ENCODE data around the gene SASH1. TPM values are rescaled to one million over a fixed set of nuclear protein-coding genes. Genes with fewer than 3 reads are reported as not detected.

The SASH1 gene
- total RNA-seq, 5 donors from 2014 or later (not counting 1 experiment from before 2014, with no cell fraction given), result 0.26 to 5.5 (median 0.95) TPM

GRCh38 chr6:148464319-148465010 lies 121.8 kb downstream of the SASH1 start:
- peak in 2 of 4 experiments; percentile 37 to 43 for ATAC-seq (replicated peaks in 1 of 4)
- POLR2A ChIA-PET, result no interaction called here
- Histone ChIP-seq H3K36me3 (ENCODE audit: control insufficient read depth in 2 of 2, extremely low read depth in 1 of 2, insufficient read depth in 1 of 2, low read length in 1 of 2) (no peaks in the 10 kb centered on the region), H3K27ac (ENCODE audit: low read length) (no peak overlapping the region), H3K4me3 (ENCODE audit: control insufficient read depth in 1 of 2, extremely low read depth in 1 of 2, low read length in 1 of 2) (no peak overlapping the region), H3K27me3 (replicated peaks in 1 of 2; ENCODE audit: control insufficient read depth in 2 of 2, extremely low read depth in 1 of 2, insufficient read depth in 2 of 2, low read length in 1 of 2) (peaks cover 0 to 9% of the 10 kb centered on the region in 2 experiments), H3K4me1 (ENCODE audit: control insufficient read depth in 1 of 2, extremely low read depth in 1 of 2, insufficient read depth in 2 of 2, low read length in 2 of 2) (no peaks in the 10 kb centered on the region), H3K9me3 (no peaks in the 10 kb centered on the region)
- Mint-ChIP-seq H3K4me1 (peaks cover 0 to 8% (median 0%) of the 10 kb centered on the region in 3 donors), H3K4me3 (no peak overlapping the region), H3K9me3 (no peaks in the 10 kb centered on the region), H3K36me3 (no peaks in the 10 kb centered on the region), H3K27ac (no peak overlapping the region), H3K27me3 (peaks cover 8 to 12% of the 10 kb centered on the region in 2 donors)
- WGBS (ENCODE audit: insufficient coverage), result 56% methylated on average over 1 of the region's 5 CpGs
- CTCF ChIA-PET, result interaction anchor here (0.6 to 0.9 kb wide), 5 partner anchors 21 to 1615 kb away, joined by 3 to 7 read pairs (median 4); partner anchors contain the start of gene ZC3H12D (in 1 of the 2)
- DNase-seq, result peak in 29 of 35 experiments; percentile 2 to 63 (median 27)

DNA sequence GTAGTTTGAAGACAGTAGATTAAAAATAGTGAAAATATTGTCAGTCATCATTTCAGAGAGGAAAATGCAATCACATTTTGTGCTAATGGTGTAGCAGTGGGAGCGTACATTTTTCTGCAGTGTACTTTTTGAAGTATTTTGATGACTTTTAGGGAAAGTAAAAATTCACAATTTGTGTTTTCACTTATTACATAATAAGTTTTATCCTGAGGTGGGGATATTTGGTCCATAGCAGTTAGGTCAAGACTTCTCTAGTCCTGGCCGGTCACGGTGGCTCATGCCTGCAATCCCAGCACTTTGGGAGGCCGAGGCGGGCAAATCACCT lies 122.3 kb downstream of the SASH1 start:
- H3K4me3 ChIP-seq (ENCODE audit: control insufficient read depth in 1 of 2, extremely low read depth in 1 of 2, low read length in 1 of 2), result no peak overlapping the region
- ChIA-PET CTCF (interaction anchor here in 1 of 2 donors (0.6 kb wide), 1 partner anchor 1020 kb away, joined by 4 read pairs; the partner anchor contains the start of gene ZC3H12D), POLR2A (no interaction called here)
- Mint-ChIP-seq H3K4me1 (peaks cover 0 to 8% (median 0%) of the 10 kb centered on the region in 3 donors), H3K4me3 (no peak overlapping the region), H3K9me3 (no peaks in the 10 kb centered on the region), H3K36me3 (no peaks in the 10 kb centered on the region), H3K27ac (no peak overlapping the region), H3K27me3 (peaks cover 10 to 13% of the 10 kb centered on the region in 2 donors)
- DNase-seq (no peak), ATAC-seq (replicated peaks in 1 of 4) (no peak)
- H3K9me3 ChIP-seq, result no peaks in the 10 kb centered on the region
- no peak overlapping the region for H3K27ac ChIP-seq (ENCODE audit: low read length)
- 100% methylated on average over 3 of the region's 5 CpGs for WGBS (ENCODE audit: insufficient coverage)
- no peaks in the 10 kb centered on the region for H3K4me1 ChIP-seq (ENCODE audit: control insufficient read depth in 1 of 2, extremely low read depth in 1 of 2, insufficient read depth in 2 of 2, low read length in 2 of 2)
- no peaks in the 10 kb centered on the region for H3K36me3 ChIP-seq (ENCODE audit: control insufficient read depth in 2 of 2, extremely low read depth in 1 of 2, insufficient read depth in 1 of 2, low read length in 1 of 2)
- peaks cover 0 to 12% of the 10 kb centered on the region in 2 experiments for H3K27me3 ChIP-seq (replicated peaks in 1 of 2; ENCODE audit: control insufficient read depth in 2 of 2, extremely low read depth in 1 of 2, insufficient read depth in 2 of 2, low read length in 1 of 2)

GRCh38 chr6:148465670-148466069 lies 123.0 kb downstream of the SASH1 start:
- H3K36me3 ChIP-seq (ENCODE audit: control insufficient read depth in 2 of 2, extremely low read depth in 1 of 2, insufficient read depth in 1 of 2, low read length in 1 of 2), result no peaks in the 10 kb centered on the region
- Mint-ChIP-seq H3K4me1 (peaks cover 0 to 8% (median 0%) of the 10 kb centered on the region in 3 donors), H3K9me3 (no peaks in the 10 kb centered on the region), H3K36me3 (no peaks in the 10 kb centered on the region), H3K27me3 (peaks cover 16 to 18% of the 10 kb centered on the region in 2 donors), H3K27ac (no peak overlapping the region), H3K4me3 (no peak overlapping the region)
- H3K4me1 ChIP-seq (ENCODE audit: control insufficient read depth in 1 of 2, extremely low read depth in 1 of 2, insufficient read depth in 2 of 2, low read length in 2 of 2), result no peaks in the 10 kb centered on the region
- H3K9me3 ChIP-seq, result no peaks in the 10 kb centered on the region
- 43% methylated on average over 3 of the region's 6 CpGs for WGBS (ENCODE audit: insufficient coverage)
- POLR2A ChIA-PET, result interaction anchor here in 1 of 2 donors (0.7 kb wide), 1 partner anchor 19 kb away, joined by 3 read pairs; no protein-coding TSS in a partner anchor
- CTCF ChIA-PET, result interaction anchor here in 1 of 2 donors (0.7 kb wide), 2 partner anchors 26 to 471 kb away, joined by 3 to 8 read pairs; no protein-coding TSS in a partner anchor
- H3K4me3 ChIP-seq (ENCODE audit: control insufficient read depth in 1 of 2, extremely low read depth in 1 of 2, low read length in 1 of 2), result no peak overlapping the region
- DNase-seq (no peak), ATAC-seq (replicated peaks in 1 of 4) (no peak)
- H3K27me3 ChIP-seq (replicated peaks in 1 of 2; ENCODE audit: control insufficient read depth in 2 of 2, extremely low read depth in 1 of 2, insufficient read depth in 2 of 2, low read length in 1 of 2), result peaks cover 0 to 15% of the 10 kb centered on the region in 2 experiments
- no peak overlapping the region for H3K27ac ChIP-seq (ENCODE audit: low read length)

DNA sequence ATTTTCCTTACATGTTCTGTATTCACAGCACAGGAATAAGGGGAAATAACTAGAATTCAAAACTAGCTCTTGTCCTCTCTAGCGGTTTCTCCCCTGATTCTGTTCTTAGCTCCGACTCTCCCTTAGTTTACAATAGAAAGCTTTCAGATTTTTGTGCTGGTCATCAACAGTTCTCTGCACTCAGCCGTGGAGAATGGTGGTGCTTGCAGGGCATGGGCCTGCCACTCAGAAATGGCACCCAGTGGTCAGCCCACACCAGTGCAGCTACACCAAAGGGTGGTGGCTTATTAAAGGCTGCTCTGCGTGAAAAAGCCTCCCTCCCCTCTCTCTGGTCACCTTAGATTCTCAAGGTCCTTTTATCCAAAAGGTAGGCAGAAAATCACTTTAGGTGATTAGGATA lies 123.5 kb downstream of the SASH1 start:
- Mint-ChIP-seq H3K4me1 (peaks cover 0 to 8% (median 0%) of the 10 kb centered on the region in 3 donors), H3K36me3 (no peaks in the 10 kb centered on the region), H3K27ac (no peak overlapping the region), H3K4me3 (no peak overlapping the region), H3K9me3 (no peaks in the 10 kb centered on the region), H3K27me3 (peaks cover 17 to 18% of the 10 kb centered on the region in 2 donors)
- DNase-seq, result no peak
- 50% methylated on average over 1 of the region's 4 CpGs for WGBS (ENCODE audit: insufficient coverage)
- peaks cover 0 to 15% of the 10 kb centered on the region in 2 experiments for H3K27me3 ChIP-seq (replicated peaks in 1 of 2; ENCODE audit: control insufficient read depth in 2 of 2, extremely low read depth in 1 of 2, insufficient read depth in 2 of 2, low read length in 1 of 2)
- ATAC-seq (replicated peaks in 1 of 4), result no peak
- ChIA-PET POLR2A (interaction anchor here in 1 of 2 donors (0.7 kb wide), 1 partner anchor 20 kb away, joined by 3 read pairs; no protein-coding TSS in a partner anchor), CTCF (interaction anchor here (0.7 kb wide), 3 partner anchors 27 to 471 kb away, joined by 3 to 8 read pairs (median 3); no protein-coding TSS in a partner anchor)
- H3K27ac ChIP-seq (ENCODE audit: low read length), result no peak overlapping the region
- H3K4me1 ChIP-seq (ENCODE audit: control insufficient read depth in 1 of 2, extremely low read depth in 1 of 2, insufficient read depth in 2 of 2, low read length in 2 of 2), result no peaks in the 10 kb centered on the region
- no peaks in the 10 kb centered on the region for H3K36me3 ChIP-seq (ENCODE audit: control insufficient read depth in 2 of 2, extremely low read depth in 1 of 2, insufficient read depth in 1 of 2, low read length in 1 of 2)
- no peaks in the 10 kb centered on the region for H3K9me3 ChIP-seq
- H3K4me3 ChIP-seq (ENCODE audit: control insufficient read depth in 1 of 2, extremely low read depth in 1 of 2, low read length in 1 of 2), result no peak overlapping the region

DNA sequence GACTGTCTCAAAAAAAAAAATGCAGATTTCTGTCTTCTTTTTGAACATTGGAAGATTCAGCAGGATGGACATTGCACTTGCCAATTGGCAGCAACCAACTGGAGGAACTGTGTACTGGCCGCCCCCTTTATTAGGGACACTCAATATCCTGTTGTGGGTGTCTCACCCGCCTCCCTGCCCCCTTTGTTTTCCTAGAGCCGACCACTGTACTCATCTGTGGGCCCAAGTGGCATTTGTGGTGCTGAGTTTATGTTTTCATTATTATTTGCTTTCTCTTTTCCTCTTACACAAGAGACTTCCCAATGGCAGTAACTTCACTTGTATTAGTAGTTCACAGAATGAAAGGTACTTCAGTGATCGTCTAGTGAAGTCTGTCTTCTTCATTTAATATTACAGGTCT lies 125.3 kb downstream of the SASH1 start:
- Histone ChIP-seq H3K9me3 (no peaks in the 10 kb centered on the region), H3K4me3 (ENCODE audit: control insufficient read depth in 1 of 2, extremely low read depth in 1 of 2, low read length in 1 of 2) (no peak overlapping the region), H3K27me3 (replicated peaks in 1 of 2; ENCODE audit: control insufficient read depth in 2 of 2, extremely low read depth in 1 of 2, insufficient read depth in 2 of 2, low read length in 1 of 2) (peaks cover 0 to 15% of the 10 kb centered on the region in 2 experiments), H3K27ac (ENCODE audit: low read length) (no peak overlapping the region), H3K36me3 (ENCODE audit: control insufficient read depth in 2 of 2, extremely low read depth in 1 of 2, insufficient read depth in 1 of 2, low read length in 1 of 2) (no peaks in the 10 kb centered on the region), H3K4me1 (ENCODE audit: control insufficient read depth in 1 of 2, extremely low read depth in 1 of 2, insufficient read depth in 2 of 2, low read length in 2 of 2) (no peaks in the 10 kb centered on the region)
- WGBS (ENCODE audit: insufficient coverage), result 86% methylated on average over 1 of the region's 4 CpGs
- Mint-ChIP-seq H3K4me1 (peaks cover 0 to 8% (median 0%) of the 10 kb centered on the region in 3 donors), H3K27me3 (peaks cover 15 to 22% of the 10 kb centered on the region in 2 donors), H3K9me3 (no peaks in the 10 kb centered on the region), H3K27ac (no peak overlapping the region), H3K4me3 (no peak overlapping the region), H3K36me3 (no peaks in the 10 kb centered on the region)
- ChIA-PET POLR2A (no interaction called here), CTCF (no interaction called here)
- DNase-seq (no peak), ATAC-seq (replicated peaks in 1 of 4) (no peak)

GRCh38 chr6:148470156-148470555 lies 127.5 kb downstream of the SASH1 start:
- CTCF ChIA-PET, result no interaction called here
- Mint-ChIP-seq H3K9me3 (no peaks in the 10 kb centered on the region), H3K4me3 (no peak overlapping the region), H3K27ac (no peak overlapping the region), H3K4me1 (no peaks in the 10 kb centered on the region), H3K27me3 (peaks cover 16% of the 10 kb centered on the region in 2 donors), H3K36me3 (no peaks in the 10 kb centered on the region)
- H3K36me3 ChIP-seq (ENCODE audit: control insufficient read depth in 2 of 2, extremely low read depth in 1 of 2, insufficient read depth in 1 of 2, low read length in 1 of 2), result no peaks in the 10 kb centered on the region
- H3K4me1 ChIP-seq (ENCODE audit: control insufficient read depth in 1 of 2, extremely low read depth in 1 of 2, insufficient read depth in 2 of 2, low read length in 2 of 2), result no peaks in the 10 kb centered on the region
- DNase-seq (no peak), ATAC-seq (replicated peaks in 1 of 4) (no peak)
- WGBS (ENCODE audit: insufficient coverage), result 65% methylated on average over 6 of the region's 8 CpGs
- POLR2A ChIA-PET, result no interaction called here
- peaks cover 0 to 13% of the 10 kb centered on the region in 2 experiments for H3K27me3 ChIP-seq (replicated peaks in 1 of 2; ENCODE audit: control insufficient read depth in 2 of 2, extremely low read depth in 1 of 2, insufficient read depth in 2 of 2, low read length in 1 of 2)
- H3K27ac ChIP-seq (ENCODE audit: low read length), result no peak overlapping the region
- H3K9me3 ChIP-seq, result no peaks in the 10 kb centered on the region
- H3K4me3 ChIP-seq (ENCODE audit: control insufficient read depth in 1 of 2, extremely low read depth in 1 of 2, low read length in 1 of 2), result no peak overlapping the region

All from T-cell (primary cell).